ENCODE measurements around the gene CIITA. TPM values are rescaled to one million over a fixed set of nuclear protein-coding genes. Genes with fewer than 3 reads are reported as not detected.
"Not testable (repeated sequence)": the region's sequence is repeated elsewhere in the genome, so short reads cannot be mapped to it uniquely, and the experiment has no call there.

The CIITA gene
- total RNA-seq, 2 donors from 2014 or later: 4.5 to 9.6 TPM

- intact Hi-C loops (cut with DNase I): no loop called here
- Histone ChIP-seq H3K27me3 (no peaks in the 10 kb centered on the region), H3K36me3 (no peaks in the 10 kb centered on the region), H3K4me3 (no peak overlapping the region), H3K4me1 (no peaks in the 10 kb centered on the region), H3K27ac (no peak overlapping the region), H3K9ac (ENCODE audit: low read depth in 2 of 2, low read length in 2 of 2) (no peak overlapping the region), H3K9me3 (no peaks in the 10 kb centered on the region)
- no peak for DNase-seq
- TF ChIP-seq, protein P1, sequence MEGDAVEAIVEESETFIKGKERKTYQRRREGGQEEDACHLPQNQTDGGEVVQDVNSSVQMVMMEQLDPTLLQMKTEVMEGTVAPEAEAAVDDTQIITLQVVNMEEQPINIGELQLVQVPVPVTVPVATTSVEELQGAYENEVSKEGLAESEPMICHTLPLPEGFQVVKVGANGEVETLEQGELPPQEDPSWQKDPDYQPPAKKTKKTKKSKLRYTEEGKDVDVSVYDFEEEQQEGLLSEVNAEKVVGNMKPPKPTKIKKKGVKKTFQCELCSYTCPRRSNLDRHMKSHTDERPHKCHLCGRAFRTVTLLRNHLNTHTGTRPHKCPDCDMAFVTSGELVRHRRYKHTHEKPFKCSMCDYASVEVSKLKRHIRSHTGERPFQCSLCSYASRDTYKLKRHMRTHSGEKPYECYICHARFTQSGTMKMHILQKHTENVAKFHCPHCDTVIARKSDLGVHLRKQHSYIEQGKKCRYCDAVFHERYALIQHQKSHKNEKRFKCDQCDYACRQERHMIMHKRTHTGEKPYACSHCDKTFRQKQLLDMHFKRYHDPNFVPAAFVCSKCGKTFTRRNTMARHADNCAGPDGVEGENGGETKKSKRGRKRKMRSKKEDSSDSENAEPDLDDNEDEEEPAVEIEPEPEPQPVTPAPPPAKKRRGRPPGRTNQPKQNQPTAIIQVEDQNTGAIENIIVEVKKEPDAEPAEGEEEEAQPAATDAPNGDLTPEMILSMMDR (IDR thresholded peaks at IDR 0.05): no peak
Observed at GRCh38 chr16:10966129-10966528, 89.1 kb downstream of the CIITA start.

DNA sequence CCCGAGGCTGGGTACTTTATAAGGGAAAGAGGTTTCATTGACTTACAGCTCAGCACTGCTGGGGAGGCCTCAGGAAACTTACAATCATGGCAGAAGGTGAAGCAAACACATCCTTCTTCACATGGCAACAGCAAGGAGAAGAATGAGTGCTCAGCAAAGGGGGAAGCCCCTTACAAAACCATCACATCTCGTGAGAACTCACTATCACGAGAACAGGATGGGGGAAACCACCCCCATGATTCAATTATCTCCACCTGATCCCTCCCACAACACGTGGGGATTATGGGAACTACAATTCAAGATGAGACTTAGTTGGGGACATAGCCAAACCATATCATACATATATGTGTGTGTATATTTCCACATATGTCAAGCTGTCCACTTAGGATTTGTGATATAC is 89.6 kb downstream of the CIITA start:
- H3K4me3 ChIP-seq; H3K9ac ChIP-seq (ENCODE audit: low read depth in 2 of 2, low read length in 2 of 2); H3K27ac ChIP-seq; intact Hi-C loops (cut with DNase I); H3K9me3 ChIP-seq; H3K4me1 ChIP-seq; DNase-seq; H3K36me3 ChIP-seq; H3K27me3 ChIP-seq: not testable (repeated sequence)

DNA sequence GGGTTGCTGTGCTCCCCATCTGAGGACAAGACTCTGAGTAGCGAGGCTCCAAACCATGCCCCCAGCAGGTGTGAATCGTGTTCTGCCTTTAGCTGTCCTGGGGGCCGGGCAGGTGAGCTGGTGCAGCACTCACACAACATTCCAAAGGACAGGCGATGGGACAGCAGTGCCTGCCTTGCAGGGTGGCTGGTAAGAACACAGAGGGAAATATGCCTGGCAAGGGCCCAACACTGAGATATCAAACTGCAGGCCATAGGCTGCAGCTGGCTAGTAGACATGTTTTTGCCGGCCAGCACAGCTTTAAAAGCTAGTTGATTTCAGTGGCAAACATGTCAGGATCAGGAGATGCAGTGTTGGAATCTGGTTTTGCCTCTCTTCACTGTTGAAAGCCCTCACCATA is 91.0 kb downstream of the CIITA start:
- intact Hi-C loops (cut with DNase I): no loop called here
- H3K27me3 ChIP-seq: no peaks in the 10 kb centered on the region
- H3K36me3 ChIP-seq: no peaks in the 10 kb centered on the region
- no peaks in the 10 kb centered on the region for H3K9me3 ChIP-seq
- no peak for DNase-seq
- H3K4me3 ChIP-seq: no peak overlapping the region
- no peaks in the 10 kb centered on the region for H3K4me1 ChIP-seq
- no peak overlapping the region for H3K9ac ChIP-seq (ENCODE audit: low read depth in 2 of 2, low read length in 2 of 2)
- TF ChIP-seq, protein P1 (IDR thresholded peaks at IDR 0.05): no peak
- no peak overlapping the region for H3K27ac ChIP-seq

GRCh38 chr16:10968498-10968897 is 91.5 kb downstream of the CIITA start:
- Histone ChIP-seq H3K4me3 (no peak overlapping the region), H3K9me3 (no peaks in the 10 kb centered on the region), H3K4me1 (no peaks in the 10 kb centered on the region), H3K36me3 (no peaks in the 10 kb centered on the region), H3K27ac (no peak overlapping the region), H3K27me3 (no peaks in the 10 kb centered on the region), H3K9ac (ENCODE audit: low read depth in 2 of 2, low read length in 2 of 2) (no peak overlapping the region)
- DNase-seq: no peak
- intact Hi-C loops (cut with DNase I): no loop called here
- TF ChIP-seq, protein P1 (IDR thresholded peaks at IDR 0.05): no peak

DNA sequence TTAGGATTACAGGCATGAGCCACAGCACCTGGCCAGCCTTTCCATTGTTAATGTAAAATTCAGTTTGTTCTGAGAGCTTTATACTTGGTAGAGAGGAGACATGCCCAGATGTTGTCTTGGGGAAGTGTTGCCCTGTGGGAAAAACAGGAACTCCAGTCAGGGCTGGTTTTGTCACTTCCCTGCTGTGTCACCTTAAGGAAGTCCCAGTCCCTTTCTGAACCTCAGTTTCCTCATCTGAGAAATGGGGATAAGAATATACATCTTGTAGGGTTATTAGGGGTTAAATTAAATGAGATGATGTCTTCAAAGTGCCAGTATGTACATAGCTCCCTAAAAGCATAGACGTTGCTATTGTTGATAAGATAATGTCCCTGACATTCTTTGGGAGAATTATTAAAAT is 92.6 kb downstream of the CIITA start:
- no peaks in the 10 kb centered on the region for H3K9me3 ChIP-seq
- H3K4me3 ChIP-seq: no peak overlapping the region
- no peaks in the 10 kb centered on the region for H3K4me1 ChIP-seq
- intact Hi-C loops (cut with DNase I): loop anchor here (2.0 to 5.0 kb wide), 2 partner anchors 287 to 388 kb away; partner anchors contain the start of gene SOCS1
- TF ChIP-seq, protein P1 (IDR thresholded peaks at IDR 0.05): no peak
- H3K36me3 ChIP-seq: no peaks in the 10 kb centered on the region
- no peak overlapping the region for H3K9ac ChIP-seq (ENCODE audit: low read depth in 2 of 2, low read length in 2 of 2)
- H3K27ac ChIP-seq: no peak overlapping the region
- no peaks in the 10 kb centered on the region for H3K27me3 ChIP-seq
- DNase-seq: no peak

- no peak overlapping the region for H3K27ac ChIP-seq
- H3K9ac ChIP-seq (ENCODE audit: low read depth in 2 of 2, low read length in 2 of 2): no peak overlapping the region
- no peak for DNase-seq
- H3K4me1 ChIP-seq: no peaks in the 10 kb centered on the region
- no peaks in the 10 kb centered on the region for H3K27me3 ChIP-seq
- intact Hi-C loops (cut with DNase I): loop anchor here (2.0 to 5.0 kb wide), 2 partner anchors 287 to 387 kb away; partner anchors contain the start of gene SOCS1
- H3K36me3 ChIP-seq: no peaks in the 10 kb centered on the region
- TF ChIP-seq, protein P1 (IDR thresholded peaks at IDR 0.05): no peak
- H3K4me3 ChIP-seq: no peak overlapping the region
- H3K9me3 ChIP-seq: no peaks in the 10 kb centered on the region
Observed at GRCh38 chr16:10970065-10970464, 93.1 kb downstream of the CIITA start.

All from colonic mucosa (tissue), 4 donors.